Activated naive CD8-positive, alpha-beta T cell treated with anti-CD3 and anti-CD28 coated beads, Interleukin-2, amount 50 U/mL, for 24 hours (primary cell): ENCODE measurements around the gene TRABD2B.

Source experiments
- ATAC-seq: fragments of 150-1000 bp; cut with Tn5 transposase; one replicate; pipeline ENCODE4 v1.10.0; 2021
- DNase-seq: peaks from one replicate; pipeline ENCODE4 v3.0.0; 2021
- H3K27ac Mint-ChIP-seq: one replicate; pipeline ENCODE4 v1.8.0; 2021; ENCODE audit warnings: mild to moderate bottlenecking, mixed read lengths
- H3K27me3 Mint-ChIP-seq: one replicate; pipeline ENCODE4 v1.8.0; 2021; ENCODE audit warnings: mixed read lengths
- H3K36me3 Mint-ChIP-seq: one replicate; pipeline ENCODE4 v1.8.0; 2021; ENCODE audit warnings: low read depth, mixed read lengths
- H3K4me1 Mint-ChIP-seq: one replicate; pipeline ENCODE4 v1.8.0; 2021; ENCODE audit warnings: mixed read lengths
- H3K4me3 Mint-ChIP-seq: one replicate; pipeline ENCODE4 v1.8.0; 2021; ENCODE audit warnings: mild to moderate bottlenecking, moderate library complexity, mixed read lengths
- H3K9me3 Mint-ChIP-seq: one replicate; pipeline ENCODE4 v1.8.0; 2021; ENCODE audit warnings: mixed read lengths

TRABD2B gene

GRCh38 chr1:47754221-47754620, 243.0 kb downstream of the TRABD2B start:
- DNase-seq (no peak), ATAC-seq (no peak)
- Mint-ChIP-seq H3K9me3 (no peaks in the 10 kb centered on the region), H3K4me1 (no peaks in the 10 kb centered on the region), H3K27me3 (peaks cover 12% of the 10 kb centered on the region), H3K4me3 (no peak overlapping the region), H3K27ac (no peak overlapping the region), H3K36me3 (no peaks in the 10 kb centered on the region)

- H3K27me3 Mint-ChIP-seq, result peaks cover 12% of the 10 kb centered on the region
- no peaks in the 10 kb centered on the region for H3K4me1 Mint-ChIP-seq
- DNase-seq (no peak), ATAC-seq (no peak)
- H3K36me3 Mint-ChIP-seq, result no peaks in the 10 kb centered on the region
- H3K27ac Mint-ChIP-seq, result no peak overlapping the region
- H3K9me3 Mint-ChIP-seq, result no peaks in the 10 kb centered on the region
- H3K4me3 Mint-ChIP-seq, result no peak overlapping the region
Measured at GRCh38 chr1:47753808-47754207, 243.4 kb downstream of the TRABD2B start.

- no peak for ATAC-seq
- no peaks in the 10 kb centered on the region for H3K36me3 Mint-ChIP-seq
- DNase-seq, result no peak
- no peak overlapping the region for H3K27ac Mint-ChIP-seq
- no peaks in the 10 kb centered on the region for H3K9me3 Mint-ChIP-seq
- H3K27me3 Mint-ChIP-seq, result peaks cover 7% of the 10 kb centered on the region
- no peak overlapping the region for H3K4me3 Mint-ChIP-seq
- no peaks in the 10 kb centered on the region for H3K4me1 Mint-ChIP-seq
Measured at GRCh38 chr1:47752559-47752958, 244.6 kb downstream of the TRABD2B start.

- Mint-ChIP-seq H3K36me3 (no peaks in the 10 kb centered on the region), H3K27me3 (peaks cover 8% of the 10 kb centered on the region), H3K4me1 (no peaks in the 10 kb centered on the region), H3K9me3 (no peaks in the 10 kb centered on the region), H3K27ac (no peak overlapping the region), H3K4me3 (no peak overlapping the region)
- ATAC-seq, result no peak
- DNase-seq, result no peak
Measured at GRCh38 chr1:47751996-47752451, 245.2 kb downstream of the TRABD2B start.

GRCh38 chr1:47751193-47751592, 246.0 kb downstream of the TRABD2B start:
- H3K27me3 Mint-ChIP-seq, result peaks cover 9% of the 10 kb centered on the region

GRCh38 chr1:47745715-47746609, 251.2 kb downstream of the TRABD2B start:
- Mint-ChIP-seq H3K4me3 (no peak overlapping the region), H3K4me1 (no peaks in the 10 kb centered on the region), H3K36me3 (no peaks in the 10 kb centered on the region), H3K9me3 (peaks cover 13% of the 10 kb centered on the region), H3K27ac (no peak overlapping the region), H3K27me3 (peaks cover 20% of the 10 kb centered on the region)
- DNase-seq (no peak), ATAC-seq (no peak)

More at GRCh38 chr1:47751193-47751592, 246.0 kb downstream of the TRABD2B start:
- H3K36me3 Mint-ChIP-seq, result no peaks in the 10 kb centered on the region
- DNase-seq (no peak), ATAC-seq (no peak)
- no peak overlapping the region for H3K4me3 Mint-ChIP-seq
- no peak overlapping the region for H3K27ac Mint-ChIP-seq
- no peaks in the 10 kb centered on the region for H3K9me3 Mint-ChIP-seq
- H3K4me1 Mint-ChIP-seq, result no peaks in the 10 kb centered on the region

GRCh38 chr1:47742890-47743760, 254.1 kb downstream of the TRABD2B start:
- no peaks in the 10 kb centered on the region for H3K36me3 Mint-ChIP-seq
- H3K9me3 Mint-ChIP-seq, result peaks cover 24% of the 10 kb centered on the region
- DNase-seq, result no peak
- H3K27ac Mint-ChIP-seq, result no peak overlapping the region
- no peak overlapping the region for H3K4me3 Mint-ChIP-seq
- no peaks in the 10 kb centered on the region for H3K4me1 Mint-ChIP-seq
- ATAC-seq, result no peak
- peaks cover 37% of the 10 kb centered on the region for H3K27me3 Mint-ChIP-seq

- H3K27me3 Mint-ChIP-seq, result peaks cover 46% of the 10 kb centered on the region
- DNase-seq (no peak), ATAC-seq (no peak)
- H3K27ac Mint-ChIP-seq, result no peak overlapping the region
- no peaks in the 10 kb centered on the region for H3K4me1 Mint-ChIP-seq
- no peaks in the 10 kb centered on the region for H3K36me3 Mint-ChIP-seq
- peaks cover 24% of the 10 kb centered on the region for H3K9me3 Mint-ChIP-seq
- no peak overlapping the region for H3K4me3 Mint-ChIP-seq
Measured at GRCh38 chr1:47738560-47739182, 258.5 kb downstream of the TRABD2B start.

GRCh38 chr1:47732489-47732888, 264.7 kb downstream of the TRABD2B start:
- Mint-ChIP-seq H3K4me1 (peaks cover 11% of the 10 kb centered on the region), H3K9me3 (no peaks in the 10 kb centered on the region), H3K36me3 (no peaks in the 10 kb centered on the region), H3K4me3 (no peak overlapping the region), H3K27me3 (peaks cover 35% of the 10 kb centered on the region), H3K27ac (no peak overlapping the region)
- DNase-seq, result no peak
- ATAC-seq, result no peak

GRCh38 chr1:47731730-47732129, 265.5 kb downstream of the TRABD2B start:
- peaks cover 11% of the 10 kb centered on the region for H3K4me1 Mint-ChIP-seq
- no peak for DNase-seq
- H3K4me3 Mint-ChIP-seq, result no peak overlapping the region
- no peak overlapping the region for H3K27ac Mint-ChIP-seq
- ATAC-seq, result no peak
- peaks cover 39% of the 10 kb centered on the region for H3K27me3 Mint-ChIP-seq
- no peaks in the 10 kb centered on the region for H3K36me3 Mint-ChIP-seq
- H3K9me3 Mint-ChIP-seq, result no peaks in the 10 kb centered on the region

GRCh38 chr1:47729685-47730084, 267.5 kb downstream of the TRABD2B start:
- H3K4me1 Mint-ChIP-seq, result peaks cover 15% of the 10 kb centered on the region
- no peaks in the 10 kb centered on the region for H3K9me3 Mint-ChIP-seq
- peaks cover 41% of the 10 kb centered on the region for H3K27me3 Mint-ChIP-seq
- no peak overlapping the region for H3K27ac Mint-ChIP-seq
- no peak for ATAC-seq
- no peaks in the 10 kb centered on the region for H3K36me3 Mint-ChIP-seq
- H3K4me3 Mint-ChIP-seq, result no peak overlapping the region
- DNase-seq, result no peak

- H3K36me3 Mint-ChIP-seq, result no peaks in the 10 kb centered on the region
Measured at GRCh38 chr1:47727697-47728085, 269.5 kb downstream of the TRABD2B start.

GRCh38 chr1:47727051-47727696, 270.0 kb downstream of the TRABD2B start:
- no peak overlapping the region for H3K27ac Mint-ChIP-seq
- H3K27me3 Mint-ChIP-seq, result peaks cover 49% of the 10 kb centered on the region
- DNase-seq, result no peak
- peaks cover 15% of the 10 kb centered on the region for H3K4me1 Mint-ChIP-seq
- no peaks in the 10 kb centered on the region for H3K36me3 Mint-ChIP-seq
- no peak overlapping the region for H3K4me3 Mint-ChIP-seq
- no peaks in the 10 kb centered on the region for H3K9me3 Mint-ChIP-seq
- ATAC-seq, result no peak

More at GRCh38 chr1:47727697-47728085, 269.5 kb downstream of the TRABD2B start:
- DNase-seq, result no peak
- Mint-ChIP-seq H3K4me3 (no peak overlapping the region), H3K27me3 (peaks cover 54% of the 10 kb centered on the region), H3K9me3 (no peaks in the 10 kb centered on the region), H3K4me1 (peaks cover 15% of the 10 kb centered on the region), H3K27ac (no peak overlapping the region)
- ATAC-seq, result no peak
